OCI-LY1 (cell line): ENCODE measurements around the gene FHIT.

Experiments
- H2AFZ ChIP-seq: fragments of 200-600 bp; sonication (generic), shearing (Covaris generic); 2 replicates; pipeline ENCODE4 v1.6.0; 2014; ENCODE audit warnings: antibody characterized with exemption, mild to moderate bottlenecking, low read length
- H3F3A ChIP-seq: fragments of 200-600 bp; sonication (generic), shearing (Covaris generic); 2 replicates; pipeline ENCODE4 v1.6.0; 2014; ENCODE audit warnings: mild to moderate bottlenecking, antibody characterized with exemption, low read length, moderate library complexity; ENCODE audit not compliant: insufficient read depth
- H3K27ac ChIP-seq: fragments of 200-600 bp; sonication (generic); 2 replicates; pipeline ENCODE4 v1.5.1; 2014; ENCODE audit warnings: low read length, mixed run types, mild to moderate bottlenecking, low read depth; ENCODE audit not compliant: poor library complexity, severe bottlenecking
- H3K27me3 ChIP-seq: fragments of 200-600 bp; sonication (generic); 2 replicates; pipeline ENCODE4 v1.6.0; 2014; ENCODE audit warnings: antibody characterized with exemption, mild to moderate bottlenecking, low read length, moderate library complexity; ENCODE audit not compliant: insufficient read depth
- H3K36me3 ChIP-seq: fragments of 200-600 bp; sonication (generic); 2 replicates; pipeline ENCODE4 v1.6.1; 2014; ENCODE audit warnings: mild to moderate bottlenecking, antibody characterized with exemption, low read length, moderate library complexity, mixed read lengths; ENCODE audit not compliant: insufficient read depth
- H3K4me1 ChIP-seq: fragments of 200-600 bp; sonication (generic); 2 replicates; pipeline ENCODE4 v1.5.1; 2014; ENCODE audit warnings: mild to moderate bottlenecking, low read length, moderate library complexity; ENCODE audit not compliant: insufficient read depth, severe bottlenecking
- H3K4me2 ChIP-seq: fragments of 200-600 bp; sonication (generic), shearing (Covaris generic); 2 replicates; pipeline ENCODE4 v1.6.1; 2014; ENCODE audit warnings: low read length
- H3K4me3 ChIP-seq: fragments of 200-600 bp; sonication (generic); 2 replicates; pipeline ENCODE4 v1.5.1; 2014; ENCODE audit warnings: low read length, low read depth, mild to moderate bottlenecking, mixed read lengths; ENCODE audit not compliant: poor library complexity, severe bottlenecking
- H3K79me2 ChIP-seq: fragments of 200-600 bp; shearing (Covaris generic); 2 replicates; pipeline ENCODE4 v1.6.1; 2016; ENCODE audit warnings: mixed run types, low read length, mixed read lengths; ENCODE audit not compliant: insufficient read depth
- H3K9ac ChIP-seq: fragments of 200-600 bp; sonication (generic), shearing (Covaris generic); 2 replicates; pipeline ENCODE4 v1.6.1; 2014; ENCODE audit warnings: mild to moderate bottlenecking, low read length, mixed read lengths
- H3K9me2 ChIP-seq: fragments of 200-600 bp; sonication (generic), shearing (Covaris generic); 2 replicates; pipeline ENCODE4 v1.6.1; 2014; ENCODE audit warnings: low read depth, mild to moderate bottlenecking, low read length, mixed read lengths
- H3K9me3 ChIP-seq: fragments of 200-600 bp; shearing (Covaris generic); 2 replicates; pipeline ENCODE4 v1.6.1; 2014; ENCODE audit warnings: low read length, mixed read lengths
- H4K20me1 ChIP-seq: fragments of 200-600 bp; sonication (generic), shearing (Covaris generic); 2 replicates; pipeline ENCODE4 v1.6.0; 2016; ENCODE audit warnings: mild to moderate bottlenecking, low read length; ENCODE audit not compliant: insufficient read depth
- CTCF ChIP-seq: fragments of 200-600 bp; sonication (generic), shearing (Covaris generic); IDR thresholded peaks from 2 replicates; pipeline ENCODE4 v1.5.1; 2017; ENCODE audit warnings: mild to moderate bottlenecking, antibody characterized with exemption, low read length, moderate library complexity, mixed read lengths
- EZH2 ChIP-seq: fragments of 200-600 bp; sonication (generic), shearing (Covaris generic); IDR thresholded peaks from 2 replicates; pipeline ENCODE4 v1.8.0; 2017; ENCODE audit warnings: borderline replicate concordance, mixed run types, mild to moderate bottlenecking, antibody characterized with exemption, low read length, moderate library complexity, mixed read lengths

FHIT gene

DNA sequence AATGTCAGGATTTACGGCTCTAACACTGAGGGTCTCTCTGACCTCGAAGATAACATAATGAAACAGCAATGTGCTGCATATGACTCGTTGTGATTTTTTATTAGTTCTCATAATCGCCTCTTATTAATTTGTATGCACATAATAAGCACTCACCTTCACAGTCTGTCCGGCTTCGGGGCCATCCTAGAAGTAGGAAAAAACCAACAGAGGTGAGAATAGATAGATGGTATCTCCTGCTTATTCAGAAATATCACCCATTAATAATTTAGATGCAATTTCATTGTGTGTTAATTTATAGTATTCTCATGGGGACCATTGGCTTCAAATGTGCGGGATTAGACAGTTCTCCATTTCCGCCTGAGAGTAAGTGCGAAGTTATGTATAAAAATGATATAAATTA lies 1240.0 kb downstream of the FHIT start:
- Histone ChIP-seq H3K9me2 (no peaks in the 10 kb centered on the region), H3K27ac (no peak overlapping the region), H3K27me3 (no peaks in the 10 kb centered on the region), H3K4me2 (peak overlapping the region; percentile 16; the same call in 1 of the 2 replicates), H2AFZ (no peak overlapping the region), H3K9me3 (no peaks in the 10 kb centered on the region), H3K36me3 (no peaks in the 10 kb centered on the region), H3K79me2 (no peaks in the 10 kb centered on the region), H3K4me1 (peaks cover 9% of the 10 kb centered on the region), H3K9ac (no peak overlapping the region), H4K20me1 (no peaks in the 10 kb centered on the region), H3F3A (no peaks in the 10 kb centered on the region), H3K4me3 (no peak overlapping the region)
- TF ChIP-seq EZH2 = no peak
- no peak for TF ChIP-seq CTCF

DNA sequence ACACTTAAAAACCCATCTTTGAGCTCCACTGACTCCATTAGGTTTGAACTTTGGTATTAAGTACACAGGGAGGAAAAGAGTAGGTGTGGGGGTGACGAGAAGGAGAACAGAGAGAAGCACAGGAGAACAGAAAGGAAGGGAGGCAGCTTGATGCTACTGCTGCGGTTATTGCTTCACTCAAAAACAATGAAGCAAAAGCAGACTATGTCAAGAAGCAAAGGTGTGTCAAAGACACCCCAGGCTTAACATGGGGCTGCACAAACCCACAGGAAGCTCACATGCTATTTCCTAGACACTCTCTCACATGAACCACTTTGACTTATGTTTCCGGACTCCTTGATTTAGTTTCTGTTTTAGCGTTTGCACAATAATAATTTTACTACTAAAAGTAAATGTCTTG lies 1240.5 kb downstream of the FHIT start:
- Histone ChIP-seq H3K9me2 (no peaks in the 10 kb centered on the region), H3K9me3 (no peaks in the 10 kb centered on the region), H3K4me1 (peaks cover 9% of the 10 kb centered on the region), H3K79me2 (no peaks in the 10 kb centered on the region), H3K4me3 (no peak overlapping the region), H4K20me1 (no peaks in the 10 kb centered on the region), H2AFZ (no peak overlapping the region), H3F3A (no peaks in the 10 kb centered on the region), H3K27ac (no peak overlapping the region), H3K36me3 (no peaks in the 10 kb centered on the region), H3K27me3 (no peaks in the 10 kb centered on the region), H3K9ac (no peak overlapping the region), H3K4me2 (peak overlapping the region; percentile 16; the same call in 1 of the 2 replicates)
- no peak for TF ChIP-seq CTCF
- TF ChIP-seq EZH2 = no peak

- no peak for TF ChIP-seq CTCF
- no peak for TF ChIP-seq EZH2
- Histone ChIP-seq H3K9me3 (no peaks in the 10 kb centered on the region), H3K4me1 (peaks cover 9% of the 10 kb centered on the region), H4K20me1 (no peaks in the 10 kb centered on the region), H3K4me2 (no peak overlapping the region), H3K9me2 (no peaks in the 10 kb centered on the region), H3F3A (no peaks in the 10 kb centered on the region), H3K36me3 (no peaks in the 10 kb centered on the region), H3K27ac (no peak overlapping the region), H3K4me3 (no peak overlapping the region), H3K9ac (no peak overlapping the region), H3K27me3 (no peaks in the 10 kb centered on the region), H2AFZ (no peak overlapping the region), H3K79me2 (no peaks in the 10 kb centered on the region)
Measured at GRCh38 chr3:60009931-60010478, 1241.2 kb downstream of the FHIT start.
